Peyer's patch (tissue), 4 donors: Measurements from ENCODE around the gene CRIP3.

Experiments
- POLR2A ChIP-seq, 2 donors: fragments of 450-650 bp; IDR thresholded peaks; one replicate each; pipeline ENCODE4 v1.5.1; 2017; ENCODE audit warnings: antibody characterized with exemption in 2 of 2, mild to moderate bottlenecking in 2 of 2, moderate library complexity in 2 of 2
- TF ChIP-seq, protein P1 (sequence below), 6 experiments: fragments of 450-650 bp in 4 of 6; fragments of 200-600 bp in 2 of 6; sonication (generic) in 1 of 6; IDR thresholded peaks; one replicate each; pipeline ENCODE4 v1.5.1; 2017 to 2019; ENCODE audit warnings: antibody characterized with exemption in 6 of 6, mild to moderate bottlenecking in 3 of 6, moderate library complexity in 1 of 6

GRCh38 chr6:43263314-43264178 lies 45.1 kb downstream of the CRIP3 start:
- no peak for TF ChIP-seq POLR2A (IDR thresholded peaks at IDR 0.05)
- TF ChIP-seq, protein P1, sequence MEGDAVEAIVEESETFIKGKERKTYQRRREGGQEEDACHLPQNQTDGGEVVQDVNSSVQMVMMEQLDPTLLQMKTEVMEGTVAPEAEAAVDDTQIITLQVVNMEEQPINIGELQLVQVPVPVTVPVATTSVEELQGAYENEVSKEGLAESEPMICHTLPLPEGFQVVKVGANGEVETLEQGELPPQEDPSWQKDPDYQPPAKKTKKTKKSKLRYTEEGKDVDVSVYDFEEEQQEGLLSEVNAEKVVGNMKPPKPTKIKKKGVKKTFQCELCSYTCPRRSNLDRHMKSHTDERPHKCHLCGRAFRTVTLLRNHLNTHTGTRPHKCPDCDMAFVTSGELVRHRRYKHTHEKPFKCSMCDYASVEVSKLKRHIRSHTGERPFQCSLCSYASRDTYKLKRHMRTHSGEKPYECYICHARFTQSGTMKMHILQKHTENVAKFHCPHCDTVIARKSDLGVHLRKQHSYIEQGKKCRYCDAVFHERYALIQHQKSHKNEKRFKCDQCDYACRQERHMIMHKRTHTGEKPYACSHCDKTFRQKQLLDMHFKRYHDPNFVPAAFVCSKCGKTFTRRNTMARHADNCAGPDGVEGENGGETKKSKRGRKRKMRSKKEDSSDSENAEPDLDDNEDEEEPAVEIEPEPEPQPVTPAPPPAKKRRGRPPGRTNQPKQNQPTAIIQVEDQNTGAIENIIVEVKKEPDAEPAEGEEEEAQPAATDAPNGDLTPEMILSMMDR (IDR thresholded peaks at IDR 0.05): peak; percentile 57 to 95 (median 83)
